DOHH2 (cell line): ENCODE data around the gene SMC1B.

Experiments used
- CTCF ChIP-seq: fragments of 200-600 bp; sonication (generic); IDR thresholded peaks from one replicate; pipeline ENCODE4 v1.5.1; 2014; ENCODE audit warnings: antibody characterized with exemption, mild to moderate bottlenecking, low read depth, low read length; ENCODE audit not compliant: poor library complexity, severe bottlenecking
- EZH2phosphoT487 ChIP-seq: fragments of 200-600 bp; sonication (generic); IDR thresholded peaks from 2 replicates; pipeline ENCODE4 v1.6.1; 2017; ENCODE audit warnings: borderline replicate concordance, mild to moderate bottlenecking, antibody characterized with exemption, low read length, moderate library complexity, mixed read lengths

- no peak for TF ChIP-seq CTCF
- TF ChIP-seq EZH2phosphoT487: no peak
Measured at GRCh38 chr22:45343143-45343542, 70.3 kb downstream of the SMC1B start.
